HEK293 (cell line): Measurements from ENCODE around the gene ELAVL2.

Experiments
- BCL11B ChIP-seq: fragments of 450-650 bp; formaldehyde crosslinking; IDR thresholded peaks from 2 replicates; pipeline ENCODE4 v1.5.1; 2016; ENCODE audit warnings: low read depth, missing biosample characterization, missing genetic modification characterization
- HOXA7 ChIP-seq: sonication (generic); formaldehyde crosslinking; IDR thresholded peaks from 2 replicates; pipeline ENCODE4 v1.8.1; 2022; ENCODE audit warnings: missing genetic modification reagents, borderline replicate concordance
- KLF16 ChIP-seq: fragments of 450-650 bp; formaldehyde crosslinking; IDR thresholded peaks from 2 replicates; pipeline ENCODE4 v1.5.1; 2017; ENCODE audit warnings: missing biosample characterization, missing genetic modification characterization
- SP2 ChIP-seq: fragments of 450-650 bp; formaldehyde crosslinking; IDR thresholded peaks from 2 replicates; pipeline ENCODE4 v1.5.1; 2016; ENCODE audit warnings: missing biosample characterization, missing genetic modification characterization
- TF ChIP-seq, protein P1 (sequence below): fragments of 450-650 bp; formaldehyde crosslinking; IDR thresholded peaks from 2 replicates; pipeline ENCODE4 v1.5.1; 2016; ENCODE audit warnings: missing biosample characterization, missing genetic modification characterization, low read depth
- TF ChIP-seq, protein P2 (sequence below): fragments of 450-650 bp; formaldehyde crosslinking; IDR thresholded peaks from 2 replicates; pipeline ENCODE4 v1.5.1; 2016; ENCODE audit warnings: missing biosample characterization, missing genetic modification characterization
- TF ChIP-seq, protein P3 (sequence below): fragments of 450-650 bp; formaldehyde crosslinking; IDR thresholded peaks from 2 replicates; pipeline ENCODE4 v1.5.1; 2016; ENCODE audit warnings: missing biosample characterization, missing genetic modification characterization, borderline replicate concordance

DNA sequence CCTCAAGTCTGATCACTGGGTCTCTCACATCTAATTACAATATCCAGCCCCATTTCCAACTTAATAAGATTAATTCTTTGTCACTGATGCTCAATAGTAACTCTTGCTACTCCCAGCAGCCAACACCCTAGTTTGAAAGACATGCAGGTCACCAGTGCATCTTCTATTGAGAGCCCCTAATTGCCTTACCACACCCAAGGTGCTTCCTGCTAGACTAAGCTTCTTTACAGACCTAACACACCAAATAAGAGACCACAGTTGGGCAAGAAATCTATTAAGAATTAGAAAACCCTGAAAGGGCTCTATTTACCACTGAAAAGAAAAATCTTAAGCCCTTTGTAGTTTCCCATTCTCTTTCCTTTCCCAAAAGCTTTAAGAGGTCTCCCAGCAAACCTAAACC, 26.5 kb downstream of the ELAVL2 start:
- no peak for TF ChIP-seq KLF16 (tag by site-specific recombination)
- TF ChIP-seq SP2: no peak
- TF ChIP-seq, protein P1, sequence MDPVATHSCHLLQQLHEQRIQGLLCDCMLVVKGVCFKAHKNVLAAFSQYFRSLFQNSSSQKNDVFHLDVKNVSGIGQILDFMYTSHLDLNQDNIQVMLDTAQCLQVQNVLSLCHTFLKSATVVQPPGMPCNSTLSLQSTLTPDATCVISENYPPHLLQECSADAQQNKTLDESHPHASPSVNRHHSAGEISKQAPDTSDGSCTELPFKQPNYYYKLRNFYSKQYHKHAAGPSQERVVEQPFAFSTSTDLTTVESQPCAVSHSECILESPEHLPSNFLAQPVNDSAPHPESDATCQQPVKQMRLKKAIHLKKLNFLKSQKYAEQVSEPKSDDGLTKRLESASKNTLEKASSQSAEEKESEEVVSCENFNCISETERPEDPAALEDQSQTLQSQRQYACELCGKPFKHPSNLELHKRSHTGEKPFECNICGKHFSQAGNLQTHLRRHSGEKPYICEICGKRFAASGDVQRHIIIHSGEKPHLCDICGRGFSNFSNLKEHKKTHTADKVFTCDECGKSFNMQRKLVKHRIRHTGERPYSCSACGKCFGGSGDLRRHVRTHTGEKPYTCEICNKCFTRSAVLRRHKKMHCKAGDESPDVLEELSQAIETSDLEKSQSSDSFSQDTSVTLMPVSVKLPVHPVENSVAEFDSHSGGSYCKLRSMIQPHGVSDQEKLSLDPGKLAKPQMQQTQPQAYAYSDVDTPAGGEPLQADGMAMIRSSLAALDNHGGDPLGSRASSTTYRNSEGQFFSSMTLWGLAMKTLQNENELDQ (tag by site-specific recombination): no peak
- no peak for TF ChIP-seq BCL11B (tag by site-specific recombination)
- TF ChIP-seq, protein P2, sequence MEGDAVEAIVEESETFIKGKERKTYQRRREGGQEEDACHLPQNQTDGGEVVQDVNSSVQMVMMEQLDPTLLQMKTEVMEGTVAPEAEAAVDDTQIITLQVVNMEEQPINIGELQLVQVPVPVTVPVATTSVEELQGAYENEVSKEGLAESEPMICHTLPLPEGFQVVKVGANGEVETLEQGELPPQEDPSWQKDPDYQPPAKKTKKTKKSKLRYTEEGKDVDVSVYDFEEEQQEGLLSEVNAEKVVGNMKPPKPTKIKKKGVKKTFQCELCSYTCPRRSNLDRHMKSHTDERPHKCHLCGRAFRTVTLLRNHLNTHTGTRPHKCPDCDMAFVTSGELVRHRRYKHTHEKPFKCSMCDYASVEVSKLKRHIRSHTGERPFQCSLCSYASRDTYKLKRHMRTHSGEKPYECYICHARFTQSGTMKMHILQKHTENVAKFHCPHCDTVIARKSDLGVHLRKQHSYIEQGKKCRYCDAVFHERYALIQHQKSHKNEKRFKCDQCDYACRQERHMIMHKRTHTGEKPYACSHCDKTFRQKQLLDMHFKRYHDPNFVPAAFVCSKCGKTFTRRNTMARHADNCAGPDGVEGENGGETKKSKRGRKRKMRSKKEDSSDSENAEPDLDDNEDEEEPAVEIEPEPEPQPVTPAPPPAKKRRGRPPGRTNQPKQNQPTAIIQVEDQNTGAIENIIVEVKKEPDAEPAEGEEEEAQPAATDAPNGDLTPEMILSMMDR: no peak
- TF ChIP-seq HOXA7 (CRISPR knock-in tag): no peak
- TF ChIP-seq, protein P3, sequence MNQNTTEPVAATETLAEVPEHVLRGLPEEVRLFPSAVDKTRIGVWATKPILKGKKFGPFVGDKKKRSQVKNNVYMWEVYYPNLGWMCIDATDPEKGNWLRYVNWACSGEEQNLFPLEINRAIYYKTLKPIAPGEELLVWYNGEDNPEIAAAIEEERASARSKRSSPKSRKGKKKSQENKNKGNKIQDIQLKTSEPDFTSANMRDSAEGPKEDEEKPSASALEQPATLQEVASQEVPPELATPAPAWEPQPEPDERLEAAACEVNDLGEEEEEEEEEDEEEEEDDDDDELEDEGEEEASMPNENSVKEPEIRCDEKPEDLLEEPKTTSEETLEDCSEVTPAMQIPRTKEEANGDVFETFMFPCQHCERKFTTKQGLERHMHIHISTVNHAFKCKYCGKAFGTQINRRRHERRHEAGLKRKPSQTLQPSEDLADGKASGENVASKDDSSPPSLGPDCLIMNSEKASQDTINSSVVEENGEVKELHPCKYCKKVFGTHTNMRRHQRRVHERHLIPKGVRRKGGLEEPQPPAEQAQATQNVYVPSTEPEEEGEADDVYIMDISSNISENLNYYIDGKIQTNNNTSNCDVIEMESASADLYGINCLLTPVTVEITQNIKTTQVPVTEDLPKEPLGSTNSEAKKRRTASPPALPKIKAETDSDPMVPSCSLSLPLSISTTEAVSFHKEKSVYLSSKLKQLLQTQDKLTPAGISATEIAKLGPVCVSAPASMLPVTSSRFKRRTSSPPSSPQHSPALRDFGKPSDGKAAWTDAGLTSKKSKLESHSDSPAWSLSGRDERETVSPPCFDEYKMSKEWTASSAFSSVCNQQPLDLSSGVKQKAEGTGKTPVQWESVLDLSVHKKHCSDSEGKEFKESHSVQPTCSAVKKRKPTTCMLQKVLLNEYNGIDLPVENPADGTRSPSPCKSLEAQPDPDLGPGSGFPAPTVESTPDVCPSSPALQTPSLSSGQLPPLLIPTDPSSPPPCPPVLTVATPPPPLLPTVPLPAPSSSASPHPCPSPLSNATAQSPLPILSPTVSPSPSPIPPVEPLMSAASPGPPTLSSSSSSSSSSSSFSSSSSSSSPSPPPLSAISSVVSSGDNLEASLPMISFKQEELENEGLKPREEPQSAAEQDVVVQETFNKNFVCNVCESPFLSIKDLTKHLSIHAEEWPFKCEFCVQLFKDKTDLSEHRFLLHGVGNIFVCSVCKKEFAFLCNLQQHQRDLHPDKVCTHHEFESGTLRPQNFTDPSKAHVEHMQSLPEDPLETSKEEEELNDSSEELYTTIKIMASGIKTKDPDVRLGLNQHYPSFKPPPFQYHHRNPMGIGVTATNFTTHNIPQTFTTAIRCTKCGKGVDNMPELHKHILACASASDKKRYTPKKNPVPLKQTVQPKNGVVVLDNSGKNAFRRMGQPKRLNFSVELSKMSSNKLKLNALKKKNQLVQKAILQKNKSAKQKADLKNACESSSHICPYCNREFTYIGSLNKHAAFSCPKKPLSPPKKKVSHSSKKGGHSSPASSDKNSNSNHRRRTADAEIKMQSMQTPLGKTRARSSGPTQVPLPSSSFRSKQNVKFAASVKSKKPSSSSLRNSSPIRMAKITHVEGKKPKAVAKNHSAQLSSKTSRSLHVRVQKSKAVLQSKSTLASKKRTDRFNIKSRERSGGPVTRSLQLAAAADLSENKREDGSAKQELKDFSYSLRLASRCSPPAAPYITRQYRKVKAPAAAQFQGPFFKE: no peak
